K562 (cell line): ENCODE data around the gene HADH. TPM values are rescaled to one million over a fixed set of nuclear protein-coding genes. Genes with fewer than 3 reads are reported as not detected.

Source experiments
- ATAC-seq: fragments of 200-7000 bp; cut with Tn5 transposase; 3 replicates; pipeline ENCODE4 v1.9.1; 2020; ENCODE audit warnings: moderate library complexity
- BruUV-seq: library from RNA; stranded (reverse); fragments of 400-500 nt; replicated peaks from 2 replicates; lab custom pipeline; 2021; lab: Mats Ljungman, UMichigan
- CTCF ChIA-PET: fragments of 300-600 bp; formaldehyde crosslinking; extraction: SDS; loops from one replicate; lab custom pipeline; 2021; ENCODE audit warnings: low intra/inter-chr PET ratio; lab: Yijun Ruan, JAX
- POLR2A ChIA-PET: fragments of 300-600, 350-650 bp; sonication (Branson Sonifier 250); formaldehyde crosslinking; extraction: SDS; loops from one replicate; lab custom pipeline; 2021; ENCODE audit warnings: antibody characterized with exemption, inconsistent platforms; lab: Yijun Ruan, JAX
- DNase-seq, 4 experiments: peaks; one replicate each; pipeline versions ENCODE4 v3.0.0 to v3.0.0-alpha.2; 2011 to 2018; ENCODE audit warnings: low spot score in 3 of 4, mixed read lengths in 3 of 4; ENCODE audit errors: extremely low read depth in 1 of 4
- FAIRE-seq: peaks from 2 replicates; lab custom pipeline; 2011; peaks lifted over from hg19 to GRCh38; lab: Jason Lieb, UNC
- H2AFZ ChIP-seq: 2 replicates; pipeline ENCODE4 v1.6.0; 2011; ENCODE audit warnings: low read depth, low read length, control low read depth, inconsistent platforms
- H3K27ac ChIP-seq: fragments of 200-600 bp; 3 replicates; pipeline ENCODE4 v1.8.0; 2011; ENCODE audit warnings: low read depth, mild to moderate bottlenecking, control low read depth, inconsistent platforms, low read length, moderate library complexity, mixed read lengths; ENCODE audit errors: extremely low read depth
- H3K27me3 ChIP-seq, 2 experiments: fragments of 300-600 bp in 1 of 2; 2 replicates in 1 of 2; 3 replicates in 1 of 2; pipeline versions ENCODE4 v1.6.0 to v1.8.0; 2011; ENCODE audit warnings: inconsistent platforms in 2 of 2, low read length in 2 of 2, mild to moderate bottlenecking in 1 of 2, mixed read lengths in 1 of 2, moderate library complexity in 1 of 2; ENCODE audit not compliant: control insufficient read depth in 2 of 2, insufficient read depth in 2 of 2
- H3K36me3 ChIP-seq: fragments of 300-600 bp; 3 replicates; pipeline ENCODE4 v1.8.0; 2011; ENCODE audit warnings: mild to moderate bottlenecking, low read length, inconsistent platforms; ENCODE audit not compliant: control insufficient read depth, insufficient read depth
- H3K4me1 ChIP-seq, 2 experiments: fragments of 200-600 bp in 1 of 2; replicated peaks in 1 of 2; 2 replicates in 1 of 2; 3 replicates in 1 of 2; pipeline versions ENCODE4 v1.5.1 to v1.8.0; 2011; ENCODE audit warnings: inconsistent platforms in 2 of 2, low read length in 2 of 2, mild to moderate bottlenecking in 1 of 2, mixed read lengths in 1 of 2, moderate library complexity in 1 of 2; ENCODE audit not compliant: control insufficient read depth in 2 of 2, insufficient read depth in 2 of 2
- H3K4me2 ChIP-seq: 2 replicates; pipeline ENCODE4 v1.6.1; 2011; ENCODE audit warnings: low read length, control low read depth, inconsistent platforms, mixed read lengths; ENCODE audit not compliant: insufficient read depth
- H3K4me3 ChIP-seq: fragments of 200-600 bp; sonication (generic), shearing (Covaris generic); 2 replicates; pipeline ENCODE4 v1.5.1; 2016; ENCODE audit warnings: control low read depth, inconsistent platforms
- H3K79me2 ChIP-seq: fragments of 200-600 bp; 3 replicates; pipeline ENCODE4 v1.8.0; 2011; ENCODE audit warnings: low read length, inconsistent platforms; ENCODE audit not compliant: control insufficient read depth, insufficient read depth
- H3K9ac ChIP-seq, 2 experiments: 2 replicates each; pipeline versions ENCODE4 v1.6.0 to v1.6.1; 2011; ENCODE audit warnings: low read depth in 2 of 2, low read length in 2 of 2, control low read depth in 1 of 2, inconsistent platforms in 1 of 2, mild to moderate bottlenecking in 1 of 2, mixed read lengths in 1 of 2; ENCODE audit not compliant: insufficient read depth in 1 of 2
- H3K9me1 ChIP-seq: one replicate; pipeline ENCODE4 v1.6.0; 2011; ENCODE audit warnings: inconsistent platforms, mild to moderate bottlenecking, low read length, moderate library complexity; ENCODE audit not compliant: control insufficient read depth, insufficient read depth
- H3K9me3 ChIP-seq: replicated peaks from 2 replicates; pipeline ENCODE4 v1.5.1; 2011; ENCODE audit warnings: low read depth, low read length, inconsistent platforms; ENCODE audit not compliant: control insufficient read depth, insufficient read depth
- H4K20me1 ChIP-seq: replicated peaks from 2 replicates; pipeline ENCODE4 v1.6.1; 2011; ENCODE audit warnings: low read length, inconsistent platforms, mixed read lengths; ENCODE audit not compliant: control insufficient read depth, insufficient read depth
- BRF1 ChIP-seq: IDR thresholded peaks from 3 replicates; pipeline ENCODE4 v1.6.1; 2011; ENCODE audit warnings: borderline replicate concordance, mild to moderate bottlenecking; ENCODE audit not compliant: insufficient read length; ENCODE audit errors: extremely low read depth
- HDGF ChIP-seq: fragments of 450-650 bp; IDR thresholded peaks from 2 replicates; pipeline ENCODE4 v1.6.1; 2016
- NFRKB ChIP-seq: fragments of 450-650 bp; IDR thresholded peaks from 2 replicates; pipeline ENCODE4 v1.6.1; 2016; ENCODE audit warnings: low read depth
- NFXL1 ChIP-seq: fragments of 450-650 bp; formaldehyde crosslinking; IDR thresholded peaks from 2 replicates; pipeline ENCODE4 v1.4.0; 2021; ENCODE audit warnings: mild to moderate bottlenecking
- SMARCC2 ChIP-seq: fragments of 450-650 bp; IDR thresholded peaks from 2 replicates; pipeline ENCODE4 v1.6.1; 2017; ENCODE audit warnings: antibody characterized with exemption, moderate library complexity, mild to moderate bottlenecking, low read depth
- ZBTB26 ChIP-seq: fragments of 450-650 bp; formaldehyde crosslinking; IDR thresholded peaks from 2 replicates; pipeline ENCODE4 v1.4.0; 2022; ENCODE audit warnings: missing genetic modification characterization
- WGBS: fragments of 100-300 bp; shearing (Covaris generic); methylation state at CpG from one replicate; pipeline ENCODE4 v1.1.6; 2016; ENCODE audit warnings: low coverage, mixed read lengths; ENCODE audit not compliant: insufficient coverage; ENCODE audit errors: missing lambda C conversion rate; 5-methylcytosine and 5-hydroxymethylcytosine counted together
- in situ Hi-C: fragments of 300-500 bp; cut with MboI; formaldehyde crosslinking; loops from 4 replicates; pipeline ENCODE4 v1.15.0; 2018; ENCODE audit warnings: inconsistent platforms, mixed read lengths
- intact Hi-C: fragments of 100-400 bp; cut with micrococcal nuclease; formaldehyde crosslinking; loops from 2 replicates; pipeline ENCODE4 v1.14.2; 2022
- polyA plus RNA-seq, 8 experiments: library from polyadenylated mRNA; depleted of rRNA in 4 of 8; stranded (reverse) in 5 of 8; unstranded in 3 of 8; fragments of >200 nt; fragmentation: Nextera tagmentation in 2 of 8; fragmentation: Illumina TruSeq in 1 of 8; extraction: Ambion mirVana in 2 of 8; extraction: Trizol in 1 of 8; gene quantifications; 2 replicates each; pipeline versions ENCODE4 v1.2.1 to v1.2.3, GENCODE V29; 2011 to 2014; ENCODE audit warnings: inconsistent platforms in 1 of 8, missing spikeins in 1 of 8
- total RNA-seq, 7 experiments: library from RNA; depleted of rRNA in 6 of 7; stranded (reverse); fragments of >200 nt in 6 of 7; fragmentation: Illumina TruSeq in 2 of 7; extraction: Trizol in 2 of 7; gene quantifications; 2 replicates each; pipeline versions ENCODE4 v1.2.1 to v1.2.3, GENCODE V29; 2011 to 2021; ENCODE audit warnings: low replicate concordance in 1 of 7
- TF ChIP-seq, protein P1 (sequence below): sonication (generic); formaldehyde crosslinking; IDR thresholded peaks from 2 replicates; pipeline ENCODE4 v1.8.0; 2022; ENCODE audit warnings: mild to moderate bottlenecking, missing genetic modification reagents
- TF ChIP-seq, protein P2 (sequence below): fragments of 450-650 bp; IDR thresholded peaks from 2 replicates; pipeline ENCODE4 v1.6.1; 2017; ENCODE audit warnings: antibody characterized with exemption
- TF ChIP-seq, protein P3 (sequence below): fragments of 150-350 bp; conservative IDR thresholded peaks from 2 replicates; pipeline ENCODE4 v1.6.1; 2014; ENCODE audit warnings: low read length

Gene HADH
- total and polyA plus RNA-seq, 9 of the 15 experiments (the other 6 are each of a cell fraction or from before 2014, with no cell fraction given) = 9.4 to 73.3 (median 32.8) TPM

GRCh38 chr4:107951551-107951950 is 38.1 kb upstream of the HADH start:
- H3K9me3 ChIP-seq = no peaks in the 10 kb centered on the region; the same call in 1 of the 2 replicates
- no peak overlapping the region for H2AFZ ChIP-seq
- no peak overlapping the region for H3K27ac ChIP-seq
- H3K36me3 ChIP-seq = no peaks in the 10 kb centered on the region
- no TSS peak for BruUV-seq
- H3K4me2 ChIP-seq = no peak overlapping the region
- no peaks in the 10 kb centered on the region for H4K20me1 ChIP-seq
- ChIA-PET POLR2A (no interaction called here), CTCF (no interaction called here)
- TF ChIP-seq NFRKB = no peak
- TF ChIP-seq NFXL1 (CRISPR knock-in tag) = no peak
- H3K9ac ChIP-seq = no peak overlapping the region
- DNase-seq (no peak), FAIRE-seq (no peak), ATAC-seq (no peak)
- in situ Hi-C loops (no loop called here), intact Hi-C loops (no loop called here)
- H3K79me2 ChIP-seq = no peaks in the 10 kb centered on the region
- no peaks in the 10 kb centered on the region for H3K4me1 ChIP-seq
- H3K9me1 ChIP-seq = no peaks in the 10 kb centered on the region
- no peak overlapping the region for H3K4me3 ChIP-seq
- no peaks in the 10 kb centered on the region for H3K27me3 ChIP-seq

- ChIA-PET POLR2A (no interaction called here), CTCF (no interaction called here)
- WGBS = 0% methylated on average over 1 of the region's 1 CpG
- H3K4me3 ChIP-seq = no peak overlapping the region
- intact Hi-C loops = no loop called here
- H2AFZ ChIP-seq = no peak overlapping the region
- no peaks in the 10 kb centered on the region for H4K20me1 ChIP-seq
- DNase-seq = no peak
- no peak overlapping the region for H3K27ac ChIP-seq
- no peaks in the 10 kb centered on the region for H3K4me1 ChIP-seq
- in situ Hi-C loops = no loop called here
- no peak for ATAC-seq
- H3K4me2 ChIP-seq = no peak overlapping the region
- BruUV-seq = no TSS peak
- FAIRE-seq = no peak
- H3K9me1 ChIP-seq = no peaks in the 10 kb centered on the region
- H3K36me3 ChIP-seq = no peaks in the 10 kb centered on the region
- H3K79me2 ChIP-seq = no peaks in the 10 kb centered on the region
- no peaks in the 10 kb centered on the region; the same call in 1 of the 2 replicates for H3K9me3 ChIP-seq
- no peak overlapping the region for H3K9ac ChIP-seq
- no peaks in the 10 kb centered on the region for H3K27me3 ChIP-seq
- TF ChIP-seq, protein P1, sequence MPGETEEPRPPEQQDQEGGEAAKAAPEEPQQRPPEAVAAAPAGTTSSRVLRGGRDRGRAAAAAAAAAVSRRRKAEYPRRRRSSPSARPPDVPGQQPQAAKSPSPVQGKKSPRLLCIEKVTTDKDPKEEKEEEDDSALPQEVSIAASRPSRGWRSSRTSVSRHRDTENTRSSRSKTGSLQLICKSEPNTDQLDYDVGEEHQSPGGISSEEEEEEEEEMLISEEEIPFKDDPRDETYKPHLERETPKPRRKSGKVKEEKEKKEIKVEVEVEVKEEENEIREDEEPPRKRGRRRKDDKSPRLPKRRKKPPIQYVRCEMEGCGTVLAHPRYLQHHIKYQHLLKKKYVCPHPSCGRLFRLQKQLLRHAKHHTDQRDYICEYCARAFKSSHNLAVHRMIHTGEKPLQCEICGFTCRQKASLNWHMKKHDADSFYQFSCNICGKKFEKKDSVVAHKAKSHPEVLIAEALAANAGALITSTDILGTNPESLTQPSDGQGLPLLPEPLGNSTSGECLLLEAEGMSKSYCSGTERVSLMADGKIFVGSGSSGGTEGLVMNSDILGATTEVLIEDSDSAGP (CRISPR knock-in tag) = no peak
- TF ChIP-seq BRF1 = no peak
- TF ChIP-seq, protein P2, sequence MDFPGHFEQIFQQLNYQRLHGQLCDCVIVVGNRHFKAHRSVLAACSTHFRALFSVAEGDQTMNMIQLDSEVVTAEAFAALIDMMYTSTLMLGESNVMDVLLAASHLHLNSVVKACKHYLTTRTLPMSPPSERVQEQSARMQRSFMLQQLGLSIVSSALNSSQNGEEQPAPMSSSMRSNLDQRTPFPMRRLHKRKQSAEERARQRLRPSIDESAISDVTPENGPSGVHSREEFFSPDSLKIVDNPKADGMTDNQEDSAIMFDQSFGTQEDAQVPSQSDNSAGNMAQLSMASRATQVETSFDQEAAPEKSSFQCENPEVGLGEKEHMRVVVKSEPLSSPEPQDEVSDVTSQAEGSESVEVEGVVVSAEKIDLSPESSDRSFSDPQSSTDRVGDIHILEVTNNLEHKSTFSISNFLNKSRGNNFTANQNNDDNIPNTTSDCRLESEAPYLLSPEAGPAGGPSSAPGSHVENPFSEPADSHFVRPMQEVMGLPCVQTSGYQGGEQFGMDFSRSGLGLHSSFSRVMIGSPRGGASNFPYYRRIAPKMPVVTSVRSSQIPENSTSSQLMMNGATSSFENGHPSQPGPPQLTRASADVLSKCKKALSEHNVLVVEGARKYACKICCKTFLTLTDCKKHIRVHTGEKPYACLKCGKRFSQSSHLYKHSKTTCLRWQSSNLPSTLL = no peak
- TF ChIP-seq ZBTB26 (CRISPR knock-in tag) = no peak
- no peak for TF ChIP-seq SMARCC2
- TF ChIP-seq HDGF = no peak
- TF ChIP-seq, protein P3, sequence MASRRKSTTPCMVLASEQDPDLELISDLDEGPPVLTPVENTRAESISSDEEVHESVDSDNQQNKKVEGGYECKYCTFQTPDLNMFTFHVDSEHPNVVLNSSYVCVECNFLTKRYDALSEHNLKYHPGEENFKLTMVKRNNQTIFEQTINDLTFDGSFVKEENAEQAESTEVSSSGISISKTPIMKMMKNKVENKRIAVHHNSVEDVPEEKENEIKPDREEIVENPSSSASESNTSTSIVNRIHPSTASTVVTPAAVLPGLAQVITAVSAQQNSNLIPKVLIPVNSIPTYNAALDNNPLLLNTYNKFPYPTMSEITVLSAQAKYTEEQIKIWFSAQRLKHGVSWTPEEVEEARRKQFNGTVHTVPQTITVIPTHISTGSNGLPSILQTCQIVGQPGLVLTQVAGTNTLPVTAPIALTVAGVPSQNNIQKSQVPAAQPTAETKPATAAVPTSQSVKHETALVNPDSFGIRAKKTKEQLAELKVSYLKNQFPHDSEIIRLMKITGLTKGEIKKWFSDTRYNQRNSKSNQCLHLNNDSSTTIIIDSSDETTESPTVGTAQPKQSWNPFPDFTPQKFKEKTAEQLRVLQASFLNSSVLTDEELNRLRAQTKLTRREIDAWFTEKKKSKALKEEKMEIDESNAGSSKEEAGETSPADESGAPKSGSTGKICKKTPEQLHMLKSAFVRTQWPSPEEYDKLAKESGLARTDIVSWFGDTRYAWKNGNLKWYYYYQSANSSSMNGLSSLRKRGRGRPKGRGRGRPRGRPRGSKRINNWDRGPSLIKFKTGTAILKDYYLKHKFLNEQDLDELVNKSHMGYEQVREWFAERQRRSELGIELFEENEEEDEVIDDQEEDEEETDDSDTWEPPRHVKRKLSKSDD = no peak
Observed at GRCh38 chr4:107956011-107956410, 33.7 kb upstream of the HADH start.
